ENCODE results near the gene PUSL1.
"Not testable (repeated sequence)": the region's sequence is repeated elsewhere in the genome, so short reads cannot be mapped to it uniquely, and the experiment has no call there.

The PUSL1 gene

GRCh38 chr1:1311107-1312104 is 3.0 kb downstream of the PUSL1 start:
- no peak for DNase-seq

- no peak for DNase-seq
Measured at GRCh38 chr1:1312450-1313314, 4.3 kb downstream of the PUSL1 start.

- no peak for DNase-seq
Measured at GRCh38 chr1:1313500-1314236, 5.3 kb downstream of the PUSL1 start.

- DNase-seq, result no peak
Measured at GRCh38 chr1:1314237-1314586, 5.8 kb downstream of the PUSL1 start.

- no peak for DNase-seq
Measured at GRCh38 chr1:1314678-1315335, 6.4 kb downstream of the PUSL1 start.

- DNase-seq, result no peak
Measured at GRCh38 chr1:1315435-1315954, 7.1 kb downstream of the PUSL1 start.

GRCh38 chr1:1316199-1316598 is 7.8 kb downstream of the PUSL1 start:
- DNase-seq, result not testable (repeated sequence)

GRCh38 chr1:1317420-1317819 is 9.0 kb downstream of the PUSL1 start:
- DNase-seq, result no peak

GRCh38 chr1:1318131-1318652 is 9.8 kb downstream of the PUSL1 start:
- DNase-seq, result no peak

GRCh38 chr1:1318777-1319645 is 10.6 kb downstream of the PUSL1 start:
- DNase-seq, result no peak

- no peak for DNase-seq
Measured at GRCh38 chr1:1319646-1319941, 11.2 kb downstream of the PUSL1 start.

GRCh38 chr1:1320666-1321448 is 12.5 kb downstream of the PUSL1 start:
- DNase-seq, result no peak

GRCh38 chr1:1321477-1321876 is 13.1 kb downstream of the PUSL1 start:
- no peak for DNase-seq

GRCh38 chr1:1322418-1322817 is 14.0 kb downstream of the PUSL1 start:
- no peak for DNase-seq

- DNase-seq, result no peak
Measured at GRCh38 chr1:1322952-1323351, 14.6 kb downstream of the PUSL1 start.

- no peak for DNase-seq
Measured at GRCh38 chr1:1324084-1324523, 15.7 kb downstream of the PUSL1 start.

- peak; percentile 96 for DNase-seq
Measured at GRCh38 chr1:1324524-1325287, 16.3 kb downstream of the PUSL1 start, which contains the start of the genes CPTP and INTS11. TSS of gene CPTP (plus strand) at chr1:1324802. CDS start at chr1:1326911, 2,109 bp downstream. TSS of gene INTS11 (minus strand) at chr1:1324660. CDS start at chr1:1324608, 52 bp downstream.

- DNase-seq, result no peak
Measured at GRCh38 chr1:1325288-1326074, 17.1 kb downstream of the PUSL1 start.
